BJ (cell line): Measurements from ENCODE around the gene GNAS-AS1. TPM values are rescaled to one million over a fixed set of nuclear protein-coding genes. Genes with fewer than 3 reads are reported as not detected.

Experiments used
- CTCF ChIA-PET: fragments of 350-600 bp; formaldehyde crosslinking; extraction: SDS; loops from one replicate; lab custom pipeline; 2021; ENCODE audit warnings: antibody characterized with exemption, inconsistent platforms; lab: Yijun Ruan, JAX
- POLR2A ChIA-PET: fragments of 300-600 bp; sonication (Branson Sonifier 250); formaldehyde crosslinking; extraction: SDS; loops from one replicate; lab custom pipeline; 2021; ENCODE audit warnings: antibody characterized with exemption; lab: Charles Lee
- DNase-seq: peaks from one replicate; pipeline ENCODE4 v3.0.0-alpha.2; 2011; ENCODE audit warnings: low read depth
- H3K27me3 ChIP-seq: 2 replicates; pipeline ENCODE4 v1.6.0; 2011; ENCODE audit warnings: low read length; ENCODE audit not compliant: control insufficient read depth, insufficient read depth
- H3K36me3 ChIP-seq: 2 replicates; pipeline ENCODE4 v1.5.1; 2011; ENCODE audit warnings: low read length; ENCODE audit not compliant: control insufficient read depth, insufficient read depth
- H3K4me3 ChIP-seq: 2 replicates; pipeline ENCODE4 v1.5.1; 2011; ENCODE audit warnings: low read depth, mild to moderate bottlenecking, control low read depth, low read length
- polyA plus RNA-seq: library from polyadenylated mRNA; depleted of rRNA; stranded (reverse); fragments of >200 nt; gene quantifications from 2 replicates; pipeline ENCODE4 v1.2.3, GENCODE V29; 2011
- TF ChIP-seq, protein P1 (sequence below): IDR thresholded peaks from 2 replicates; pipeline ENCODE4 v1.5.1; 2011; ENCODE audit warnings: low read depth, mild to moderate bottlenecking, control low read depth, inconsistent platforms, low read length, moderate library complexity; ENCODE audit not compliant: insufficient read depth

The GNAS-AS1 gene
- polyA plus RNA-seq, 1 experiment: 0.45 TPM

DNA sequence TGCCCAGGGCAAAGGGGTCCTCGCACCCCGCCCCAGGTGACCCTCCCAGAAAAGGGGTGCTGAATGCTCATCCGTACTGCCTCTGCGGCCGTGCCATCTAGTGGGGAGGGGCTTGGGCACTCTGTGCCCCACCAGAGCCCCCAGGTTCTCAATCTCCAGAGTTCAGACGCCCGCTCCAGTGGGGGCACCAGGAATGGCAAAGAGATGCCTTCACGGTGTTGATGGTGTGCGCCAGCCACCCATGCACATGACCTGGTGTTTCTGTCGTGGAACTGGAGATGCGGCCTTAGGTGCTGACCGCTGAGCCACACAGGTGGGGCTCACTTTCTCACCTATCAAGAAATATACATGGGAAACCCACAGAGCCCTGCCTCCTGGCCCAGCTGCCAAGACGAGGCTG lies 30.8 kb downstream of the GNAS-AS1 start:
- DNase-seq: no peak
- Histone ChIP-seq H3K36me3 (no peaks in the 10 kb centered on the region), H3K4me3 (no peak overlapping the region), H3K27me3 (no peaks in the 10 kb centered on the region)
- CTCF ChIA-PET: no interaction called here
- POLR2A ChIA-PET: no interaction called here
- TF ChIP-seq, protein P1, sequence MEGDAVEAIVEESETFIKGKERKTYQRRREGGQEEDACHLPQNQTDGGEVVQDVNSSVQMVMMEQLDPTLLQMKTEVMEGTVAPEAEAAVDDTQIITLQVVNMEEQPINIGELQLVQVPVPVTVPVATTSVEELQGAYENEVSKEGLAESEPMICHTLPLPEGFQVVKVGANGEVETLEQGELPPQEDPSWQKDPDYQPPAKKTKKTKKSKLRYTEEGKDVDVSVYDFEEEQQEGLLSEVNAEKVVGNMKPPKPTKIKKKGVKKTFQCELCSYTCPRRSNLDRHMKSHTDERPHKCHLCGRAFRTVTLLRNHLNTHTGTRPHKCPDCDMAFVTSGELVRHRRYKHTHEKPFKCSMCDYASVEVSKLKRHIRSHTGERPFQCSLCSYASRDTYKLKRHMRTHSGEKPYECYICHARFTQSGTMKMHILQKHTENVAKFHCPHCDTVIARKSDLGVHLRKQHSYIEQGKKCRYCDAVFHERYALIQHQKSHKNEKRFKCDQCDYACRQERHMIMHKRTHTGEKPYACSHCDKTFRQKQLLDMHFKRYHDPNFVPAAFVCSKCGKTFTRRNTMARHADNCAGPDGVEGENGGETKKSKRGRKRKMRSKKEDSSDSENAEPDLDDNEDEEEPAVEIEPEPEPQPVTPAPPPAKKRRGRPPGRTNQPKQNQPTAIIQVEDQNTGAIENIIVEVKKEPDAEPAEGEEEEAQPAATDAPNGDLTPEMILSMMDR: no peak

DNA sequence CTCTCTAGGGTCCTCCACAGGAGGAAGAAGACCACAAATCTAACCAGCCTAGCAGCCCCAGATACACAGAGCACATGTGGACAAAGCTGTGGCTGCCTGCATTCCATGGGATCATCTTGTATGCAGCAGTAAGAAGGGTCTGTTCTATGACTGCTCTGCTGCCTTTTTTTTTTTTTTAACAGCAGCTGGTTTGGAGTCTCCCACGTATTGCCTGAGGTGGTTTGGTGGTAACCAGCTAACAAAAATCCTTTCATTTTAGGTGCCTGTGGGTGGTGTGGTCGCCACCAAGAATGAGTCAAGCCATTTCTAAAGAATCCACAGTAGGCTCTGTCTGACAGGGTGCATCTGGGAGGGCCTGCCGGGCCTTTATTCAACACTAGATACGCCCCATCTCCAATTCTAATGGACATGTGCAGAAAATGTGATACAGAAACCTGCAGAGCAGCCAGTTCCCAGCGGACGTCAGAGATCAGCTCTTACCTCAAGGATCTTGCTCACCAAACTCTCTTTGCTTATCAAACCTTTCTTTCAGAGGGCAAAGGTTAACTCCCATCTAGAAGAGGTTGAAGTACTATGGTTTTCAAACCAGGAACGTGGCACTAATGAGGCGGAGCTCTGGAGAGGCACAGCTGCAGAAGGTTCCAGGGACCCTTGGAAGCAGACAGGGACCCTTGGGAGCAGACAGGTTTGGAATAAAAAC lies 32.0 kb downstream of the GNAS-AS1 start:
- ChIA-PET CTCF (interaction anchor here (0.5 to 0.6 kb wide), 2 partner anchors 67 to 268 kb away, joined by 3 read pairs; no protein-coding TSS in a partner anchor), POLR2A (no interaction called here)
- Histone ChIP-seq H3K36me3 (no peaks in the 10 kb centered on the region), H3K4me3 (no peak overlapping the region), H3K27me3 (no peaks in the 10 kb centered on the region)
- DNase-seq: peak; percentile 73
- TF ChIP-seq, protein P1: no peak

GRCh38 chr20:58817748-58818147 lies 33.0 kb downstream of the GNAS-AS1 start:
- no peaks in the 10 kb centered on the region for H3K36me3 ChIP-seq
- ChIA-PET POLR2A (no interaction called here), CTCF (no interaction called here)
- H3K4me3 ChIP-seq: no peak overlapping the region
- H3K27me3 ChIP-seq: no peaks in the 10 kb centered on the region; the same call in 1 of the 2 replicates
- TF ChIP-seq, protein P1: no peak
- no peak for DNase-seq

GRCh38 chr20:58816957-58817651 lies 33.6 kb downstream of the GNAS-AS1 start:
- DNase-seq: no peak
- TF ChIP-seq, protein P1: no peak
- no peak overlapping the region for H3K4me3 ChIP-seq
- POLR2A ChIA-PET: no interaction called here
- no peaks in the 10 kb centered on the region; the same call in 1 of the 2 replicates for H3K27me3 ChIP-seq
- CTCF ChIA-PET: no interaction called here
- H3K36me3 ChIP-seq: no peaks in the 10 kb centered on the region

DNA sequence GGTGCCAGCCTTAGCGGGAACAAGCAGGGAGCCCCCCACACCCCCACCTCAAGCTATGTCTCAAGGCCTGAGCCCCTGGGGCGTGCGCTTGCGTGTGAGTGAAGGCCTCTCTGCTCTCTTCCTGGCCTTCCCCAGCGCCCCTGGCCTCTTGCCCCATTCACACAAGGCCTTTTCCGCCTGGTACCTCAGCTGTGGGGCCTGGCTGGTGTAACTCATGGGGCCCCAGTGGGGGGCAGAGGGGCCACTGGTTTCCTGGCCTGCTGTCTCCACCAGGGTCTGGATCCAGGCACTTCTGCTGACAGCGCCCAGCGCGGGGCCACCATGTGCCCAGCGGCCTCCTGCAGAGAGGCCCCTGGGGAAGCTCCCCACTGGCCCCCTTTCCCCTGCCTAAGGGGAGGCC lies 34.7 kb downstream of the GNAS-AS1 start:
- DNase-seq: no peak
- TF ChIP-seq, protein P1: no peak
- CTCF ChIA-PET: no interaction called here
- Histone ChIP-seq H3K36me3 (no peaks in the 10 kb centered on the region), H3K4me3 (no peak overlapping the region), H3K27me3 (no peaks in the 10 kb centered on the region; the same call in 1 of the 2 replicates)
- POLR2A ChIA-PET: no interaction called here
